ENCODE measurements around the gene RWDD1.
"Not testable (repeated sequence)": the region's sequence is repeated elsewhere in the genome, so short reads cannot be mapped to it uniquely, and the experiment has no call there.

Gene RWDD1

DNA sequence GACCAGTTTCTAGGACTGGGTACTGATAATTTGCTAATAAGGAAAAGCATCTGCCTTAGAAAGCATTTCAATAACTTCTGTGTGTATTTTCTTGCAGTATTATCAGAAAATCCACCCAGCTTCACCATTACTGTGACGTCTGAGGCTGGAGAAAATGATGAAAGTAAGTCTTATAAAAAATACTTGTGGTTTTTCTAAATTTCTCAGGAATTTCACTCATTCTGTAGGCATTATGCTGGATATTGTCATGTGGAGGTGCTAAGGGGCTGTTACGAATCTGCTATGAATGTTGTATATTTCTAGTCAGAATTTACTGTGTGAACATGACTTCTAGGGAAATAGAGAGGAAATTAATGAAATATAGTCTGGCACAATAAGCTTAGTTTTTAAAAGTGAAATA is 8.9 kb downstream of the RWDD1 start:
- H3K27ac ChIP-seq, result no peak overlapping the region
- no peak for TF ChIP-seq CTCF (conservative IDR thresholded peaks at IDR 0.05)

DNA sequence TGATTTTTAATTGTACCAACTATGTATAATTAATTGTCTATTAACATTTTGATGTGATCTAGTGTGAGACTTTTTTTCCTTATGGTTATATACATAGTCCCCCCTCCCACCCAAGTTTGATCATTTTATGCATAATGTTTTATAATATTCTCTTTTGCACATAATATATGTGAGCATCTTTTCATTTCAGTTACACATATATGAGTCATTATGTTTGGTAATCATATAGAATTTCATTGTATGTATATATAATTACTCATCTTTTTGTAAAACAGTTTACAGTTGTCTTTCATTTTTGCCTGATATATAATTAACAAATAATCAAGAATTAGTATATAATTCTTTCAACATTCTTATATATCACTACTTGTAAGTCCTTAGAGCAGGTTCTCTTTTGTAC is 15.0 kb downstream of the RWDD1 start:
- TF ChIP-seq CTCF (conservative IDR thresholded peaks at IDR 0.05), result no peak
- no peak overlapping the region for H3K27ac ChIP-seq

DNA sequence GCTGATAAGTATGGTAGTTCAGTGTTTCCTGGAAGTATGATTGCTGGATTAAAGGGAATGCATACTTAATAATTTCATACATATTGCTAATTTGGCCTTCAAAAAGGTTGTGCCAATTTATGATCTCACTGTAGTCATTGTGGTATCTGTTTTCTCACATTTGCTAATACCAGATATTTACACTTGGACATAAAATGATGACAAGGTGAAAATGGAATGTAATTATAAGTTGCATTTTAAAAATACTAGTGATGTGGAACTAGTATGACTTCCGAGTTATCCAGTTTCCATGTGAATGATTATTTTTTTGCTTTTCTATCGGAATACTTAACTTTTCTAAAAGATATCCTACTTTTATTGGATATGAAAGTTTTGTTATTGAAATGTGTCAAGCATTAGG is 15.4 kb downstream of the RWDD1 start:
- no peak overlapping the region for H3K27ac ChIP-seq
- no peak for TF ChIP-seq CTCF (conservative IDR thresholded peaks at IDR 0.05)

DNA sequence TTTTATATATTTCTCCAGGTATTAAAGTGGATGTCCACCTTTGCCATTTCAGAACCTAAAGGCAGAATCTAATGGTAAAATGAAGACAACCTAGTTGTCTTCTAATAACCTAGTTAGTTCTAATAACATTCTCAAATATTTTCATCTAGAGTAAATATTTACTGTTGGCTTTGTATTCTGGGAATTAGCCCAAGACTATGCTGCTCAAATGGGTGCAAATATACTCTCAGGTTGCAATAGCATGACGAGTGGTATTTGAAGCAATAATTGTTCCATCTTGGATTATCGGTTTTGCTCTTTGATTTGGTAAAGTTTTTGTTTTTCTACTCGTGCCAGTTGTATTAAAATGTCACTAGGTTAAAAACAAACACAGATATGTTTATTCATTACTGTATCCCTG is 23.9 kb downstream of the RWDD1 start:
- no peak for TF ChIP-seq CTCF (conservative IDR thresholded peaks at IDR 0.05)
- H3K27ac ChIP-seq, result peak overlapping the region; percentile 38

GRCh38 chr6:116596815-116597214 is 25.5 kb downstream of the RWDD1 start:
- H3K27ac ChIP-seq, result no peak overlapping the region
- no peak for TF ChIP-seq CTCF (conservative IDR thresholded peaks at IDR 0.05)

GRCh38 chr6:116603916-116604315 is 32.6 kb downstream of the RWDD1 start:
- not testable (repeated sequence) for H3K27ac ChIP-seq

- not testable (repeated sequence) for H3K27ac ChIP-seq
Observed at GRCh38 chr6:116604868-116605267, 33.6 kb downstream of the RWDD1 start.

GRCh38 chr6:116605935-116606334 is 34.6 kb downstream of the RWDD1 start:
- H3K27ac ChIP-seq, result no peak overlapping the region
- TF ChIP-seq CTCF (conservative IDR thresholded peaks at IDR 0.05), result no peak

GRCh38 chr6:116611056-116611455 is 39.8 kb downstream of the RWDD1 start:
- no peak for TF ChIP-seq CTCF (conservative IDR thresholded peaks at IDR 0.05)

More at GRCh38 chr6:116611056-116611455, 39.8 kb downstream of the RWDD1 start:
- no peak overlapping the region for H3K27ac ChIP-seq

All from VCaP (cell line).